Ishikawa (cell line): ENCODE results near the gene SPIN2B.
"Not testable (repeated sequence)": the region's sequence is repeated elsewhere in the genome, so short reads cannot be mapped to it uniquely, and the experiment has no call there.

Source experiments
- CEBPB ChIP-seq: IDR thresholded peaks from 2 replicates; pipeline ENCODE4 v1.6.1; 2012
- CREB1 ChIP-seq: IDR thresholded peaks from 2 replicates; pipeline ENCODE4 v1.6.1; 2012; ENCODE audit warnings: low read depth
- EGR1 ChIP-seq: IDR thresholded peaks from 2 replicates; pipeline ENCODE4 v1.6.1; 2012
- EP300 ChIP-seq: IDR thresholded peaks from 2 replicates; pipeline ENCODE4 v1.6.1; 2012; ENCODE audit warnings: borderline replicate concordance
- FOXM1 ChIP-seq: IDR thresholded peaks from 2 replicates; pipeline ENCODE4 v1.6.1; 2012; ENCODE audit warnings: low read depth, borderline replicate concordance
- NFIC ChIP-seq: IDR thresholded peaks from 2 replicates; pipeline ENCODE4 v1.6.1; 2012
- RAD21 ChIP-seq: IDR thresholded peaks from 2 replicates; pipeline ENCODE4 v1.6.1; 2012; ENCODE audit warnings: low read depth
- TAF1 ChIP-seq: IDR thresholded peaks from 2 replicates; pipeline ENCODE4 v1.6.1; 2012; ENCODE audit warnings: low read depth, mild to moderate bottlenecking
- TCF12 ChIP-seq: IDR thresholded peaks from 2 replicates; pipeline ENCODE4 v1.6.1; 2012; ENCODE audit warnings: low read depth
- TEAD4 ChIP-seq: IDR thresholded peaks from 2 replicates; pipeline ENCODE4 v1.6.1; 2012
- YY1 ChIP-seq: IDR thresholded peaks from 2 replicates; pipeline ENCODE4 v1.6.1; 2012; ENCODE audit warnings: low read depth
- ZBTB7A ChIP-seq: IDR thresholded peaks from 2 replicates; pipeline ENCODE4 v1.6.1; 2012; ENCODE audit warnings: low read depth
- TF ChIP-seq, protein P1 (sequence below): IDR thresholded peaks from 2 replicates; pipeline ENCODE4 v1.6.1; 2012; ENCODE audit warnings: low read depth, mild to moderate bottlenecking
- TF ChIP-seq, protein P2 (sequence below): IDR thresholded peaks from 2 replicates; pipeline ENCODE4 v1.6.1; 2012
- TF ChIP-seq, protein P3 (sequence below): IDR thresholded peaks from 2 replicates; pipeline ENCODE4 v1.6.1; 2012

The SPIN2B gene

DNA sequence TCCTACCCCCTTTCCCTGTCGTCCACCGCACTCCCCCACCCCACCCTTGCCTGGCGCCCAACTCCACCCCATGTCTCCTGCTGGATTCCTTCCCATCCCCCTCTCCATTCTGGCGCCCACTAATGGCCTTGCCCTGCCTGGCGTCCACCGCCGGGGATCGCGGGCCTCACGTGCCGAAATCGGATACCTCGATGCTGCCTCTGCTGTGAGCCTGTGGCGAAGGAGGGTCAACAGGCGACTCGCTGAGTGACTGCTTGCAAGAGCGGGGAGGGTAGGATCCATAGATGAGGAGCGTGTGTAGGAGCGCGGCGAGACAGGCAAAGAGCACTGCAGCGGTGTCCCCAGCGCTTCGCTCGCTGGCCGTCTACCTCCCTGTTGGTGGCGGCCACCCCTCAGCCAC, 15.7 kb upstream of the SPIN2B start, which contains the start of gene SPIN2A:
SPIN2A (minus strand) TSS at position 325 of the 400 bp plus-strand sequence. CDS start 800 bp downstream, outside the sequence.
- TF ChIP-seq TEAD4, RAD21: not testable (repeated sequence)
- TF ChIP-seq, protein P1, sequence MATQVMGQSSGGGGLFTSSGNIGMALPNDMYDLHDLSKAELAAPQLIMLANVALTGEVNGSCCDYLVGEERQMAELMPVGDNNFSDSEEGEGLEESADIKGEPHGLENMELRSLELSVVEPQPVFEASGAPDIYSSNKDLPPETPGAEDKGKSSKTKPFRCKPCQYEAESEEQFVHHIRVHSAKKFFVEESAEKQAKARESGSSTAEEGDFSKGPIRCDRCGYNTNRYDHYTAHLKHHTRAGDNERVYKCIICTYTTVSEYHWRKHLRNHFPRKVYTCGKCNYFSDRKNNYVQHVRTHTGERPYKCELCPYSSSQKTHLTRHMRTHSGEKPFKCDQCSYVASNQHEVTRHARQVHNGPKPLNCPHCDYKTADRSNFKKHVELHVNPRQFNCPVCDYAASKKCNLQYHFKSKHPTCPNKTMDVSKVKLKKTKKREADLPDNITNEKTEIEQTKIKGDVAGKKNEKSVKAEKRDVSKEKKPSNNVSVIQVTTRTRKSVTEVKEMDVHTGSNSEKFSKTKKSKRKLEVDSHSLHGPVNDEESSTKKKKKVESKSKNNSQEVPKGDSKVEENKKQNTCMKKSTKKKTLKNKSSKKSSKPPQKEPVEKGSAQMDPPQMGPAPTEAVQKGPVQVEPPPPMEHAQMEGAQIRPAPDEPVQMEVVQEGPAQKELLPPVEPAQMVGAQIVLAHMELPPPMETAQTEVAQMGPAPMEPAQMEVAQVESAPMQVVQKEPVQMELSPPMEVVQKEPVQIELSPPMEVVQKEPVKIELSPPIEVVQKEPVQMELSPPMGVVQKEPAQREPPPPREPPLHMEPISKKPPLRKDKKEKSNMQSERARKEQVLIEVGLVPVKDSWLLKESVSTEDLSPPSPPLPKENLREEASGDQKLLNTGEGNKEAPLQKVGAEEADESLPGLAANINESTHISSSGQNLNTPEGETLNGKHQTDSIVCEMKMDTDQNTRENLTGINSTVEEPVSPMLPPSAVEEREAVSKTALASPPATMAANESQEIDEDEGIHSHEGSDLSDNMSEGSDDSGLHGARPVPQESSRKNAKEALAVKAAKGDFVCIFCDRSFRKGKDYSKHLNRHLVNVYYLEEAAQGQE = not testable (repeated sequence)

DNA sequence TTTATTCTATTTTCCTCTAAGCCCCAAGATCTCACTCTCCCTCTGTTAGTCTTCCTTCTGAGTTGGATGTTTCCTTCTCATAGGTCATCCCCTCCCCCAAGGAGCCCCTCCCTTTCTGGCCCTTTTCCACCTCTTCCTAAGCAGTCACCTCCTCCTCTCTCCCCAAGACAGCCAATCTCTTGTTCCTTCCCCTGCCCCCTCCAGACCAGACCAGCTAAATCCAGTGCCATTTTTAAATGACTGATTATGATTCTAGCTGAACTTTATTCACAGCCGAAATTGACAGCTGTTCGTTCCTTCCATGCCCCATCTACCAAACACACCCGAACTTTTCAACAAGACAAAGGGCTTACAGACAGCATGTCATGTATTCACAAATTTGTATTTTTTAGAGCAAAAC, 13.9 kb upstream of the SPIN2B start:
- no peak for TF ChIP-seq NFIC
- TF ChIP-seq YY1 = no peak
- TF ChIP-seq RAD21 = no peak
- TF ChIP-seq TEAD4 = no peak
- TF ChIP-seq ZBTB7A = no peak
- no peak for TF ChIP-seq EP300
- TF ChIP-seq FOXM1 = no peak
- no peak for TF ChIP-seq TAF1
- TF ChIP-seq, protein P1 = no peak
- TF ChIP-seq TCF12 = no peak
- TF ChIP-seq EGR1 = no peak
- TF ChIP-seq, protein P2, sequence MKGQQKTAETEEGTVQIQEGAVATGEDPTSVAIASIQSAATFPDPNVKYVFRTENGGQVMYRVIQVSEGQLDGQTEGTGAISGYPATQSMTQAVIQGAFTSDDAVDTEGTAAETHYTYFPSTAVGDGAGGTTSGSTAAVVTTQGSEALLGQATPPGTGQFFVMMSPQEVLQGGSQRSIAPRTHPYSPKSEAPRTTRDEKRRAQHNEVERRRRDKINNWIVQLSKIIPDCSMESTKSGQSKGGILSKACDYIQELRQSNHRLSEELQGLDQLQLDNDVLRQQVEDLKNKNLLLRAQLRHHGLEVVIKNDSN = no peak
- no peak for TF ChIP-seq CREB1
- no peak for TF ChIP-seq CEBPB
- TF ChIP-seq, protein P3, sequence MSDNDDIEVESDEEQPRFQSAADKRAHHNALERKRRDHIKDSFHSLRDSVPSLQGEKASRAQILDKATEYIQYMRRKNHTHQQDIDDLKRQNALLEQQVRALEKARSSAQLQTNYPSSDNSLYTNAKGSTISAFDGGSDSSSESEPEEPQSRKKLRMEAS = no peak

GRCh38 chrX:57134702-57135101, 13.4 kb upstream of the SPIN2B start:
- TF ChIP-seq RAD21 (no peak), ZBTB7A (no peak), TAF1 (no peak)
- TF ChIP-seq, protein P3 = no peak
- TF ChIP-seq, protein P2 = no peak

GRCh38 chrX:57133706-57134105, 12.4 kb upstream of the SPIN2B start:
- no peak for TF ChIP-seq EGR1
- no peak for TF ChIP-seq FOXM1
- no peak for TF ChIP-seq ZBTB7A
- TF ChIP-seq CREB1 = no peak
- TF ChIP-seq, protein P1 = no peak
- no peak for TF ChIP-seq YY1
- TF ChIP-seq, protein P3 = no peak
- no peak for TF ChIP-seq NFIC
- no peak for TF ChIP-seq RAD21
- TF ChIP-seq, protein P2 = no peak
- TF ChIP-seq TCF12 = no peak
- TF ChIP-seq TAF1 = no peak
- TF ChIP-seq TEAD4 = no peak
- TF ChIP-seq EP300 = no peak
- no peak for TF ChIP-seq CEBPB
